GDM1 (cell line): Measurements from ENCODE around the gene PDE6D.
"Not testable (repeated sequence)": the region's sequence is repeated elsewhere in the genome, so short reads cannot be mapped to it uniquely, and the experiment has no call there.

Source experiments
- DNase-seq: peaks from one replicate; lab custom pipeline; 2025; lab: John Stamatoyannopoulos, UW

Gene PDE6D

GRCh38 chr2:231769170-231770136, 11.6 kb downstream of the PDE6D start:
- DNase-seq: no peak

GRCh38 chr2:231765496-231765929, 15.6 kb downstream of the PDE6D start:
- no peak for DNase-seq

- no peak for DNase-seq
Measured at GRCh38 chr2:231764760-231765159, 16.3 kb downstream of the PDE6D start.

DNA sequence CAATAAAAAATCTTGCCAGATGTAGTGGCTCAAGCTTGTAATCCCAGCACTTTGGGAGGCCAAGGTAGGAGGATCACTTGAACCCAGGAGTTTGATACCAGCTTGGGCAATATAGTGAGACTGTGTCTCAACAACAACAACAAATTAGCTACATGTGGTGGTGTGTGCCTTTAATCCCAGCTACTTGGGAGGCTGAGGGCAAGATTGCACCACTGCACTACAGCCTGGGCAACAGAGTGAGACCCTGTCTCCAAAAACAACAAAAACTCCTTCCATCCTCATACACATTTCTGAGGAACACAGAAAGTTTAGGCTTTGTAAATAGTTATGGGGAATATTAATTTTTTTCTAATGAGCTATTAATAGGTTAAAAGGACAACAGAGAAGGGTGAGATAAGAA, 17.0 kb downstream of the PDE6D start:
- no peak for DNase-seq

- DNase-seq: no peak
Measured at GRCh38 chr2:231761735-231762134, 19.3 kb downstream of the PDE6D start.

GRCh38 chr2:231752061-231752460, 29.0 kb downstream of the PDE6D start:
- DNase-seq: no peak

- DNase-seq: no peak
Measured at GRCh38 chr2:231751042-231751815, 29.9 kb downstream of the PDE6D start.

GRCh38 chr2:231749016-231749415, 32.1 kb downstream of the PDE6D start:
- not testable (repeated sequence) for DNase-seq

DNA sequence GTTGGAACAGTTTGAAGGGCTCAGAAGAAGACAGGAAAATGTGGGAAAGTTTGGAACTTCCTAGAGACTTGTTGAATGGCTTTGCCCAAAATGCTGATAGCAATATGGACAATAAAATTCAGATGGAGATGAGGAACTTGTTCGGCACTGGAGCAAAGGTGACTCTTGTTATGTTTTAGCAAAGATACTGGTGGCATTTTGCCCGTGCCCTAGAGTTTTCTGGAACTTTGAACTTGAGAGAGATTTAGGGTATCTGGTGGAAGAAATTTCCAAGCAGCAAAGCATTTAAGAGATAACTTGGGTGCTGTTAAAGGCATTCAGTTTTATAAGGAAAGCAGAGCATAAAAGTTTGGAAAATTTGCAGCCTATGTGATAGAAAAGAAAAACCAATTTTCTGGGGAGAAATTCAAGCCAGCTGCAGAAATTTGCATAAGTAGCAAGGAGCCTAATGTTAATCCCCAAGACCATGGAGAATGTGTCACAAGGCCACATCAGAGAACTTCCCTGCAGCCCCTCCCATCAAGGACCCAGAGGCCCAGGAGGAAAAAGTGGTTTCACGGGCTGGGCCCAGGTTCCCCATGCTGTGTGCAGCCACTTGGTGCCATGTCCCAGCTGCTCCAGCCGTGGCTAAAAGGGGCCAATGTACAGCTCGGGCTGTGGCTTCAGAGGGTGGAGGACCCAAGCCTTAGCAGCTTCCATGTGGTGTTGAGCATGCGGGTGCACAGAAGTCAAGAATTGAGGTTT, 32.8 kb downstream of the PDE6D start:
- DNase-seq: not testable (repeated sequence)

DNA sequence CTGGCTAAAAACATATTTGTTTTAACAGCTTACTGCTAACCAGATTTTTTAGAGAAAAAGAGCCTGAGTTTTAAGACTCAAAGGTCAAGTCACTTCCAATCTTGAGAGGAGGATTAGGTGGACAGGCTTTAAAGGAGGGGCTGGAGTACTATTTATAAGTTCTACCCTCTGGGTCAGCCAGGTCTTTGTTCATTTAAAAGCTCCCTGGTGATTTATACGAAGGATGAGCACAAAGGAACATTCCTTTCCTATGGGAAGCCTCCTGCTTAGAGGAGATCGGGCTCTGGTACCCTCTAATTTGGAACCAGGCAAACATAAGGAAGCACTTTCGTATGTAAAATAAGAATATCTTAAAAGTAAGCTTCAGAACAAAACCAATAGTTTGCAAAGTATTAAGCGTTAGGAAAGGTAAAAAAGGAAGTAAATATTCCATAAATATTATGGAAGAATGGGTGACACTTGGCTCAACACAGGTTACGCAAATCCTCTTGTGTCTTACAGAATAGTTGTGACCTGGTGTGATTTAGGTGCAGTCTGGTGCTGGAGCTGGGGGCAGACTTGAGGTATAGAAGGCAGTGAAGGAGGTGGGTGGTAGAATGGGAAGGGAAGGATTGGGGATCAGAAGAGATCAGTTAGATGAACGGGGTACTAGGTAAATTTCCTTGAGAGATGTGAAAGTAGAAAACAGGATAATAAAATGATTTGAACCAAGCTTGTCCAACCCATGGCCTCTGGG, 35.6 kb downstream of the PDE6D start:
- DNase-seq: no peak

GRCh38 chr2:231743376-231744116, 37.5 kb downstream of the PDE6D start:
- no peak for DNase-seq

DNA sequence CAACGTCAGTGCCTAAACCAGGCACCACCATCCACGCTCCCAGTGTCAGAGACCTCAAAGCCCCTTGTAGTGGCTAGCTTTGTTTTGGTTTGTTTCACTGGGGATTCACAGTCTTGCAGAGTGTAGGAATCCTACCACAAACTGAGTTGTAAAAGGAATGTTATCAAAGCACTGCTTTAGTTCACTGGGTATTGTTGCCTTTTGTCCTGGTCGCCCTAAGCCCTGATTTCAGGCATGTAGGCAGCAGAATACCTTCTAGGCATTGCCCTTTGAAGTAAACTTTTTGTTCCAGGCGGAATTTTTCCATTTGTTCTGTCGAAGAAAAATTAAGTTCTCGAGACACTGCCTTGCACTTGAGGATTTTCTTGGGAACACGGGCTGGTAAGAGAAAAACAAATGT, 43.3 kb downstream of the PDE6D start:
- DNase-seq: no peak

DNA sequence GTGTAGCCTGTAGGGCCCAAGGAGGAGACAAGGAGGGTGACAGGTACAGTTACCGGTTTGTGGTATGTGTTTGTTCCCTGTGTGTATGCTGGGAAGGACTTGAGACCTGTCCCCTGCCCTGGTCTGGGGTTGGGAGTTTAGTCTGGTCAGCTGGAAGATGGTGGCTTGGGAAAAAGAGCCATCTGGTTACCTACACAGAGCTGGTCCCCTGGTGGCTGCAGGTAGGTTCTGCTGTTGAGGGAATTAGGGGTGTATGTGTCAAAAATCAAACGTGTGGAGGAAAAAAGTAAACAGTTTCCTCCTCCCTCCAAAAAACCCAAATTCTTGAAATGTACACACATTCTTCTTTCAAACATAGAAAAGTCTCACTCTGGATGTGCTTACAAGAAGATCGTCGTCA, 48.5 kb downstream of the PDE6D start:
- no peak for DNase-seq

GRCh38 chr2:231727621-231728020, 53.5 kb downstream of the PDE6D start:
- no peak for DNase-seq

- DNase-seq: no peak
Measured at GRCh38 chr2:231726276-231726675, 54.8 kb downstream of the PDE6D start.

DNA sequence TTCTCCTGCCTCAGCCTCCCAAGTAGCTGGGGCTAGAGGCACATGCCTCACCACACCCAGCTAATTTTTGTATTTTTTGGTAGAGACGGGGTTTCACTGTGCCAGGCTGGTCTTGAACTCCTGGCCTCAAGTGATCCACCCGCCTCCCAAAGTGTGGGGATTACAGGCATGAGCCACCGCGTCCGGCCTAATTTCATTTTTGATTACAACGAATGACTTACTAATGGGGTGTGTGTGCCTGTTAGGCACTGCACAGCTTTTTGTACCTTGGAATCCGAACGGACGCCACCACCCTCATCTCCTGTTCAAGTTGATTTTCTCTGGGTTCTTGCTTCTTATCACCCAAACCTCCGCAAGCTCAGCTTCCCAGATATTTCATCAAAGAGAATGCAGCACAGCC, 55.6 kb downstream of the PDE6D start:
- DNase-seq: no peak

- no peak for DNase-seq
Measured at GRCh38 chr2:231722721-231723307, 58.3 kb downstream of the PDE6D start.

DNA sequence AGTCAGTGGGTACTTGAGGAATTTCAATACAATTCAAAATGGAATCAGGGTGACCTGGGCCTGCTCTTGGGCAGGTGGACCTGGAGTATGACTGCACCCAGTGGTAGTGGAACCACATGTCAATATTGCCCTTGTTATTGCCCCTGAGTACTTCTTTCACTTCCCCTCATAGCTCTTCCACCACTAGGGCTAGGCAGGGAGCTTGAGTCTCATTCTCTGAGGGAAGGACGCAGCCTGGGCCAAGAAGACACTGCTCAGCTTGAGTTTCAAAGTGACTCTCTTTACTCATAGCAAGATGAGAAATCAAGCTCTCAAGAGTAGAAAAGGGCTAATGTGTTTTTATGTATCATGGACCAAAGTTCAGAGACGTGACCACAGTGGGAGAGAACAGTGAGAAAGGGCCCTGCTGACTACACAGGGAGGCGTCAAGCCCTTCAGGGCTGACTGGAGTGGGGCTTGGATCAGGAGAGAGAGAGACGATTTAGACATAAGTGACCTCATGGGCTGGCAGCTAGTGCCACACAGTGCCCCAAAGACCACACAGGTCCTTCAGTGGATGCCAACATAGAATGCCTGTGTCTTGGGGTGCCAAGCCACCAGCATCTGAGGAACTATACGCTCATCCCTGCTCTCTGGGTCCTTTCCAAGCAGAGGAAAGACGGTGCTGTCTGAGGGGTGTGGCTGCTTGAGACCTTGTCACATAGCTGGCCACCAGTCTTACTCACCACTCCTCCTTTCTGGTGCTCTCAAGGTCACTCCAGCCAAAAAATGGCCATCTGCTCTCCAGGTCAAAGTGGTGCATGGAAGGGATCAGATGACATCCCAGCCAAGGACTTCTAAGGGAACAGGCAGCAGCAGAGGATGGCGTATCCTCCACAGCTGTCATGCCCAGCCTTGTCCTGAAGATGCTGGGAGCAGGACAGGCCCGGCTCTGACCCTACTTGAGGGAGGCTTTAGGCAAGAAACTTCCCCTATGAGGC, 59.8 kb downstream of the PDE6D start:
- no peak for DNase-seq

GRCh38 chr2:231720292-231720986, 60.6 kb downstream of the PDE6D start:
- no peak for DNase-seq
